CD4-positive, alpha-beta T cell treated with Interleukin-12 subunit alpha and Interleukin-12 subunit beta, for 1 hour (primary cell): ENCODE data around the gene PTPRK.
A peak's percentile ranks its signal among the peaks of the same experiment; 100 is the strongest.

Experiments
- DNase-seq: peaks from one replicate; pipeline ENCODE4 v3.0.0-alpha.2; 2020

The PTPRK gene

DNA sequence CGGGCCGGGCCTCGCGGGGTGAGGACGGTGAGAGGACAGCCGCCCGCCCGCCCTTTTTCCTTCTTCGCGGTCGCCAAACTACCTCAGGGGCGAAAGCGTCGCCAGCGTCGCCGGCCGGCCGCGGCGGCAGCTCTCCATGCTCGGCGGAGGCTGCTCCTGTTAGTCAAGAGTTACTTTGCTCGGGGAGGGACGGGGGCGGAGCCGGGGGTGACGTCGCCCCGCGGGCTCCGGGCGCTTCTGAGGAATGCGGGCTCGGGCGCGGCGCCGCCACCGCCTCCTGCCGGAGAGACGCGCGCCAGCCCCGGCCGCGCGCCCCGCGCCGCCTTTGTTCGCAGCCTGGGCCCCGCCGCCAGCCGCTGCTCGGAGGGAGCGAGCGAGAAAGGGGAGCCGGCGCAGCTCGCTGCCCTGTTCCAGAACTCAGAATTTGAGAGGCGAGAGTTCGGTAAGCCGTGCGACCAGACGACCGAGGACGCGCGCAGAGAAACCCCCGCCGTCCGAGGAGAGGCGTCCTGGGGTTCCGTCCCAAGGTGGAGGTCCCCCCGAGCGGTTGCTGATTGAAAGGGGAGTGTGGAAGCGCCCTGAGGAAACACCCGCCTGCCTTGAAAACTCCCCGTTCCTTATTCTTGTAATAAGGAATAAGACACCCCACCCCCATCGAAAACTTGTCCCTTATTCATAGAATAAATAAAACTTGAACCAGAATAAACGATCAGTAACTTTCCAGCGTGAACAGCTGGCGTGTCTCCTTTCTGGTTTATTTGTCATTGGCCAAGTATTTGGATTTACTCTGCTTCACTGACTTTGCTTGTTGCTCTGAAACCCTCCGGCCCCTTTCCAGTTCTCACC, at the start of gene PTPRK:
Gene PTPRK (minus strand): TSS at position 164 of the 846 bp plus-strand sequence. CDS start 241 bp downstream, outside the sequence.
- peak; percentile 84 for DNase-seq

GRCh38 chr6:128567029-128567428, 46.6 kb upstream of the PTPRK start:
- no peak for DNase-seq

- no peak for DNase-seq
Measured at GRCh38 chr6:128560966-128561365, 40.6 kb upstream of the PTPRK start.

DNA sequence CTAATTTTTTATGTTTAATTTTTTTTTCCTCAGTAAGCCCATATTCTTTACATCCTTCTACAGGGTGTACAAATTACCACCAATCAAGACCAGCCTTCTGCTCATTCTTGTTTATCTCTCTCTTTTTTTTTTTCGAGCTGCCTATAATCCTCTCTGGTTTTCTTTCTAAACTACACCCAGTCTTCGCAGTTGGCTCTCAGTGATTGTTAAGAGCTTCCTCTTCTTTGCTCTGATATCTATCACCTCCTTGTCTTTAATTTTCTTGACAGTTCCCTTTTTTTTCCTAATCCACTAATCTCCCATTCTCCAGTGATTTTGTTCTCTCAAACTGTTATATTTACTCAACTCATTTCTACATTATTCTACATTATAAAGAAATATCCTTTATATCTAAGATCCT, 38.5 kb upstream of the PTPRK start:
- DNase-seq: no peak

DNA sequence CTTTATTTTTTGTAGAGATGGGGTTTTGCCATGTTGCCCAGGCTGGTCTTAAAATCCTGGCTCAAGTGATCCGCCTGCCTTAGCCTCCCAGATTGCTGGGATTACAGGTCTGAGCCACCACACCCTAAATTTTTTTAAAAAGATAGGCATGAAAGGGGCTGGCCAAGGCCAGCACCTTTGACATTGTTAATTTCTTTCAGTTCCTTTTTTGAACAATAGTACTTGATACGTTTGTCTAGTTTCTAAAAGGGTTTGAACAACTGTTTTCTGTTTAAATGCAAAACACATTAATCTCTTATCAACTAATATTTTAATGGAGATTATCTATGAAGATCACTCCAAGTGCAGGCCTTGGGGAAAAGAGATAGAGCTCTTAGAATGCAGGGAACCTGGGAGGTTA, 37.6 kb upstream of the PTPRK start:
- no peak for DNase-seq

DNA sequence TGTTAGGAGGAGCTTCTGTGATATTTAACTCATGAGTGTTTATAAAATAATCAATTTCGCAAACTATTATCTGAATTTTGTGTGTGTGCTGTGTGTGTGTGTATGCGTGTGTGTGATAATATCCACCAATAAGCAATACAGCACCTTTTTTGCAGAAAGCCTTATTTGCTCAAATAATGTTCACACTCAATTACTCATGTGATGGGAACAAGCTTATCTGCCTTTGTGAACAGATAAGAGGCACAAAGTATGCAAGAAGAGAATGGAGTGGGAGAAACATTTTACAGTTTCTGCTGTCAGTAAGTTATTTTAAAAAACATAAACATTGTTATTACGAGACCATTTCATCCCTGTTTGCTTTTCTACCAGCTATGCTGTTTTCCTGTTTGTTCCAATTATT, 36.7 kb upstream of the PTPRK start:
- DNase-seq: no peak

DNA sequence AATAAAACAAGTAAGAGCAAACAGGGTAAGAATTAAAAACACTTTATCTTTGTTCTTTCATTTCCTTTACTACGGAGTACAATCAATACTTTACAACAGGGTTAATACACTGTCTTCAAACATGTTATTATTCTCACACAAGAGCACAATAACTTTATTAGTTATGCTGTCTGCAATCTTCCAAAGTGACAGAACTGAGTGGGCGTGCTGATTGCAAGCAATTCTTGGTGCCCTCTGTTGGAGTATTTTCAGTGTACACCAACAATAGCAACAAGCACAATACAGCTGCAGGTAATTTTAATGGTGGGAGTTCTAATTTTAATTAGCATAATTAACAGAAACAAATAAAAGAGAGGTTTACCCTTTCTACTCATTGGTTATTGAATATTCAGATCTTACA, 33.9 kb upstream of the PTPRK start:
- no peak for DNase-seq

GRCh38 chr6:128541261-128541660, 20.9 kb upstream of the PTPRK start:
- DNase-seq: no peak

GRCh38 chr6:128538763-128539162, 18.4 kb upstream of the PTPRK start:
- DNase-seq: no peak

DNA sequence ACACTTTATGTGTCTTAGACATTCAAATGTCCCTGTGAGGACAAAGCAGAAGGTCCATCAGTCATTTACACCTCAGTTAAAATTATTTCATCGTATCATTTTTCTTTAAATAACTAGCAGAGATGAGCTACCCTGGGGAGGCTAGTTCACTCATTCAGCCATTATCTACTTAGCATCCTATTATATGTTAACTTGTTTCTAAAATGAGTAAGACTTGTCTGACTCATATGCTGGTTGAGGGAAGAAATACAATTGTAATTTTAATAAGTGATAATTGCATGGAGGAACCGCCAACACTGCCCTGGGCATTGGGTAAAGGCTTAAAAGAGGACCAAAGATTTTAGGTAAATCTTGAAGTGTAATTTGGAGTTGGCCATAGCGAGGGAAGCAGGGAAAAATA, 12.4 kb upstream of the PTPRK start:
- no peak for DNase-seq

DNA sequence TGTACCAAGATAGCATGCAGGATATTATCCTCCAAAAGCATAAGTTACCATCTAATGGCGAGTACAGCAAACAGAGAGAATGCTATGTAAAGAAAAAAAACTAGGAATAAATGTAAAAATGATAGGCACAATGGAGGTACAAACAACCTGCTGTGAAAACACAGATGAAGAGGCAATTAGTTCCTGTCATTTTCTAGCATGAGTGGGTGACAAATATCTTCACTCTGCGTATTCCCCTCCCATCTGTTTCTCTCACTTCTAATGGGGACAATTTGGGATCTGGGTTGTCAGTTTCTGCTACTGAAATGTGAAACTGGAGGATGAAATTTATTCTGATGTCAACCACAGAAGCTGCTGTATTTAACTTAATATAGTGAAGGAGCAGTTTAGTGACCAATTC, 11.7 kb upstream of the PTPRK start:
- no peak for DNase-seq

- DNase-seq: no peak
Measured at GRCh38 chr6:128531696-128532095, 11.3 kb upstream of the PTPRK start.

GRCh38 chr6:128528241-128528640, 7.8 kb upstream of the PTPRK start:
- no peak for DNase-seq

DNA sequence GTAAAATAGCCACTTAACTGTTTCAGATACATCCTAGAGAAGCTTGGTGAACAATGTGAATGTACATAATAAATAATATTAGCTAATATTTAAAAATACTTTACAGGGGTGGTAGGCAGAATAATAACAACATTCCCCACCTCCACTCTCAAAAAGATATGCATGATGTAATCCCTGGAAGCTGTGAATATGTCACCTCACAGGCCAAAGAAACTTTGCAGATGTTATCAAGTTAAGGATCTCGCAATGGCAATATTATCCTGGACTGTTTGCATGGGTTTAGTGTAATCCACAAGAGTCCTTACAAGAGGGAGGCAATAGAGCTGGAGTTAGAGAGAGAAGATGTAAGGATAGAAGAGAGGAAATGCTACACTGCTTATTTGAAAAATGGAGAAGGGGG, 7.0 kb upstream of the PTPRK start:
- no peak for DNase-seq

GRCh38 chr6:128526152-128526914, 5.9 kb upstream of the PTPRK start:
- DNase-seq: no peak

- DNase-seq: no peak
Measured at GRCh38 chr6:128525406-128525805, 5.0 kb upstream of the PTPRK start.

- no peak for DNase-seq
Measured at GRCh38 chr6:128521282-128521632, 858 bp upstream of the PTPRK start.

DNA sequence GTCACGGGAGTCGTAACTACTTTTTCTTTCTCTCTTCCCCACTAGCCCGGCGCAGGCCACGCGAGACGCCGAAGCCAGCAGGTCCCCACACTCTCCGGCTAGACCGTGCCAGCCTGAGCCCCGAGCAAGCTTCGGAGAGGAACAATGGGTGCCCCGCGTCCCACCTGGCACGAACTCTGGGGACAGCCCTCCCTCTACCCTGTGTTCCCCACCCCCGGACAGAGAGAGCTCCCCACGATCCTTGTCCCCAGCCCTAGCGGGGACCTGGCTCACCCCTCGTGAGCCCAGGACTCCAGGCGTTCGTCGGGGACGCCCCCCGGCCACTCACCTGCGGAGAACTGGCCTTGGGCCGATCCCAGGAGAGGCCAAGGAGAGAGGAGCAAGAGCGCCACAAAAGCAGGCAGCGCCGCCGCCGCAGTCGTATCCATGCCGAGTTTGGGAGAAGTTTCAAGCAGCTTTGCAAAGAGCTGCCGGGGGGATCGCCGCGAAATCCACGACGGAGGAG, 416 bp downstream of the PTPRK start:
- DNase-seq: peak; percentile 36

GRCh38 chr6:128519132-128519930, 1.1 kb downstream of the PTPRK start:
- peak; percentile 14 for DNase-seq

DNA sequence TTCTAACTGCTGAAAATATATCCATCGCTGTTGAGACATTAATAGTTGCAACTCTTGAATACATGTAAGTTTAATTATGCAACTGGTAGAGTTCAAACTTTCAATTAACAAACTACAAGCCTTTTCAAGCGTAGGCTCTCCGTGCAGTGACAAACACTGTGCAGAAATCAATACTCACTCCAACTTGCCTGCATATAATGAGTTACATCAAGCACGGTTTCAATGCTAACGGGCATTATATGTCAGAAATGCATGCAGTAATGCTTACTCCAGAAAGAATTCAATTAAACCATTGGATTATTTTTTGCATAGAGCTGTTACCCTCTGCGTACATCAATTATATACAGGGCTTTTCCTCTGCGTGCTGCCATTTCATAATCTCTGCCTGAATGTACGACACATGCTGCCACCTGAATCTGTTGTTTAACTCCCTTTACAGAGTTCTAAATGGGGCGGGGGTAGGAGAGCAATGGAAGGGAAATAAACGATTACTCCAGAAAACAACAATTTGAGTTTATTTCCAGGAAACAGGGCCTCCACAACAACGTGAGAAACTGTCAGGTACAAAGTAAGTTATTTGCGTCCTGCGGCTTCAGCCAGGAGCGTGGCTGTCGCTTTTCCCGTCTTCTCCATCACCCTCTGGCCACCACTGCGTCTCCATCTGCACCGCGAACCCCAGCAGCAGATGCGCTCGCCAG, 1.8 kb downstream of the PTPRK start:
- no peak for DNase-seq

- no peak for DNase-seq
Measured at GRCh38 chr6:128517124-128517523, 3.3 kb downstream of the PTPRK start.

GRCh38 chr6:128516514-128516898, 3.9 kb downstream of the PTPRK start:
- DNase-seq: peak; percentile 3
